Neural cell (in vitro differentiated cells): Measurements from ENCODE around the gene BRF1.

Experiments
- EZH2 ChIP-seq: fragments of 200-600, 300-800 bp; shearing (Covaris generic), sonication (generic); IDR thresholded peaks from 2 replicates; pipeline ENCODE4 v1.6.1; 2014; ENCODE audit warnings: antibody characterized with exemption, low read length, borderline replicate concordance, mild to moderate bottlenecking; ENCODE audit not compliant: insufficient read depth, poor library complexity, severe bottlenecking
- POLR2AphosphoS5 ChIP-seq: IDR thresholded peaks from 2 replicates; pipeline ENCODE4 v1.6.1; 2012
- TF ChIP-seq, protein P1 (sequence below): fragments of 450-650 bp; IDR thresholded peaks from 2 replicates; pipeline ENCODE4 v1.5.1; 2014; ENCODE audit warnings: antibody characterized with exemption, mild to moderate bottlenecking, moderate library complexity; ENCODE audit not compliant: poor library complexity, severe bottlenecking

DNA sequence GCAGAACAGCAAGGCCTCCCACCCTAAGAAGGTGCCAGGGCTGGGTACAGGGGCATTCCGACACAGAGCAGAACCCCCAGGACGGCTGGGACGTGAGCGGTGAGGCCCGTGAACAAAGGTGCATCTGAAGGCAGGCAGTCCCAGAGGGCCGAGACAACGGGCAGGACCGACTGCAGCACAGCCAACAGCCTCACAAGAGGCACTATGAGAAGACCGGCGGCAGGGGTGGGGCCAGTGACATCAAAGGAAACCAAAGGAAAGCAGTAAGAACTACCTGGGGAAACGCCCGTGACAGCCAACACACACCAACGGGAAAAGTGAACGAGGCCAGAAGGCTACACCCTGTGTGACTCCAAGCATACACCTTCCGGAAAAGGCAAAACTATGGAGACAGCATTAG, 43.3 kb downstream of the BRF1 start:
- TF ChIP-seq, protein P1, sequence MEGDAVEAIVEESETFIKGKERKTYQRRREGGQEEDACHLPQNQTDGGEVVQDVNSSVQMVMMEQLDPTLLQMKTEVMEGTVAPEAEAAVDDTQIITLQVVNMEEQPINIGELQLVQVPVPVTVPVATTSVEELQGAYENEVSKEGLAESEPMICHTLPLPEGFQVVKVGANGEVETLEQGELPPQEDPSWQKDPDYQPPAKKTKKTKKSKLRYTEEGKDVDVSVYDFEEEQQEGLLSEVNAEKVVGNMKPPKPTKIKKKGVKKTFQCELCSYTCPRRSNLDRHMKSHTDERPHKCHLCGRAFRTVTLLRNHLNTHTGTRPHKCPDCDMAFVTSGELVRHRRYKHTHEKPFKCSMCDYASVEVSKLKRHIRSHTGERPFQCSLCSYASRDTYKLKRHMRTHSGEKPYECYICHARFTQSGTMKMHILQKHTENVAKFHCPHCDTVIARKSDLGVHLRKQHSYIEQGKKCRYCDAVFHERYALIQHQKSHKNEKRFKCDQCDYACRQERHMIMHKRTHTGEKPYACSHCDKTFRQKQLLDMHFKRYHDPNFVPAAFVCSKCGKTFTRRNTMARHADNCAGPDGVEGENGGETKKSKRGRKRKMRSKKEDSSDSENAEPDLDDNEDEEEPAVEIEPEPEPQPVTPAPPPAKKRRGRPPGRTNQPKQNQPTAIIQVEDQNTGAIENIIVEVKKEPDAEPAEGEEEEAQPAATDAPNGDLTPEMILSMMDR: no peak
- no peak for TF ChIP-seq EZH2
- no peak for TF ChIP-seq POLR2AphosphoS5
